ENCODE measurements around the gene TOX4.
A peak's percentile ranks its signal among the peaks of the same experiment; 100 is the strongest.

GRCh38 chr14:21437063-21437901 lies 39.7 kb upstream of the TOX4 start:
- TF ChIP-seq CTCF (IDR thresholded peaks at IDR 0.05) (no peak), POLR2A (IDR thresholded peaks at IDR 0.05) (no peak), POLR2AphosphoS5 (IDR thresholded peaks at IDR 0.05) (peak; percentile 73 to 94 (median 83))

All from breast epithelium (tissue), 3 donors.